Measurements from ENCODE around the gene PRR20G. TPM values are rescaled to one million over a fixed set of nuclear protein-coding genes. Genes with fewer than 3 reads are reported as not detected.

Gene PRR20G
- total and polyA plus RNA-seq, 5 donors = not detected

Other genes starting within 250 kb of the PRR20G start
- gene PRR23E, start 94.9 kb downstream of the PRR20G start, total RNA-seq = not detected
- not detected for gene PRR23E, start 94.9 kb downstream of the PRR20G start, polyA plus RNA-seq